Sigmoid colon (tissue), 7 donors: Measurements from ENCODE around the gene NDUFAF3. TPM values are rescaled to one million over a fixed set of nuclear protein-coding genes. Genes with fewer than 3 reads are reported as not detected.
"Not testable (repeated sequence)": the region's sequence is repeated elsewhere in the genome, so short reads cannot be mapped to it uniquely, and the experiment has no call there.

Experiments used
- DNase-seq: peaks from one replicate; pipeline ENCODE4 v3.0.0-alpha.2; 2019
- H3K27ac ChIP-seq, 4 donors: fragments of 200-600 bp; sonication (generic); one replicate each; pipeline ENCODE4 v1.5.1; 2016 to 2019; ENCODE audit warnings: mild to moderate bottlenecking in 1 of 4
- H3K27me3 ChIP-seq, 3 donors: fragments of 200-600 bp; sonication (generic); one replicate each; pipeline ENCODE4 v1.5.1; 2019; ENCODE audit warnings: mild to moderate bottlenecking in 1 of 3
- H3K36me3 ChIP-seq, 4 donors: fragments of 200-600 bp; sonication (generic); one replicate each; pipeline ENCODE4 v1.5.1; 2016 to 2019
- H3K4me1 ChIP-seq, 4 donors: fragments of 200-600 bp; sonication (generic); one replicate each; pipeline ENCODE4 v1.5.1; 2017 to 2019
- H3K4me3 ChIP-seq, 4 donors: fragments of 200-600 bp; sonication (generic); one replicate each; pipeline ENCODE4 v1.5.1; 2017 to 2019; ENCODE audit warnings: mild to moderate bottlenecking in 2 of 4, moderate library complexity in 1 of 4
- H3K9me3 ChIP-seq, 4 donors: fragments of 200-600 bp in 3 of 4; sonication (generic) in 3 of 4; one replicate each; pipeline versions ENCODE4 v1.5.1 to v1.6.1; 2013 to 2019
- EP300 ChIP-seq, 4 donors: sonication (generic); formaldehyde crosslinking; IDR thresholded peaks; one replicate each; pipeline ENCODE4 v1.6.1; 2017; ENCODE audit warnings: antibody characterized with exemption in 4 of 4
- POLR2A ChIP-seq, 2 donors: fragments of 450-650 bp; IDR thresholded peaks; one replicate each; pipeline ENCODE4 v1.6.1; 2016; ENCODE audit warnings: antibody characterized with exemption in 2 of 2, mild to moderate bottlenecking in 2 of 2, moderate library complexity in 2 of 2
- POLR2AphosphoS5 ChIP-seq, 4 donors: sonication (generic); formaldehyde crosslinking; IDR thresholded peaks; one replicate each; pipeline ENCODE4 v1.6.1; 2017; ENCODE audit warnings: antibody characterized with exemption in 4 of 4
- WGBS, 2 donors: extraction: QIAGEN DNeasy Blood & Tissue Kit; methylation state at CpG; one replicate each; pipeline ENCODE4 v1.1.7; 2013; 5-methylcytosine and 5-hydroxymethylcytosine counted together
- intact Hi-C: fragments of 100-400 bp; cut with DNase I; formaldehyde crosslinking; loops from one replicate; pipeline ENCODE4 v1.15.1; 2023
- polyA plus RNA-seq, 3 donors: library from polyadenylated mRNA; stranded (reverse); fragments of 200-250 nt; gene quantifications; one replicate each; pipeline ENCODE4 v1.2.3, GENCODE V29; 2013
- total RNA-seq, 4 donors: library from RNA; depleted of rRNA; stranded (reverse); fragments of >200 nt; gene quantifications; one replicate each; pipeline ENCODE4 v1.1.0, GENCODE V29; 2016
- TF ChIP-seq, protein P1 (sequence below), 4 experiments: fragments of 450-650 bp in 3 of 4; fragments of 200-600 bp in 1 of 4; IDR thresholded peaks; one replicate each; pipeline ENCODE4 v1.5.1; 2016 to 2019; ENCODE audit warnings: antibody characterized with exemption in 4 of 4, mild to moderate bottlenecking in 3 of 4, moderate library complexity in 2 of 4
- donor health status: healthy with polysubstance abuse.
- donor health status: Bipolar disorder and iron deficiency.
- donor health status: healthy.

The NDUFAF3 gene
- total and polyA plus RNA-seq, 7 donors, result 62.8 to 116 (median 83.1) TPM

DNA sequence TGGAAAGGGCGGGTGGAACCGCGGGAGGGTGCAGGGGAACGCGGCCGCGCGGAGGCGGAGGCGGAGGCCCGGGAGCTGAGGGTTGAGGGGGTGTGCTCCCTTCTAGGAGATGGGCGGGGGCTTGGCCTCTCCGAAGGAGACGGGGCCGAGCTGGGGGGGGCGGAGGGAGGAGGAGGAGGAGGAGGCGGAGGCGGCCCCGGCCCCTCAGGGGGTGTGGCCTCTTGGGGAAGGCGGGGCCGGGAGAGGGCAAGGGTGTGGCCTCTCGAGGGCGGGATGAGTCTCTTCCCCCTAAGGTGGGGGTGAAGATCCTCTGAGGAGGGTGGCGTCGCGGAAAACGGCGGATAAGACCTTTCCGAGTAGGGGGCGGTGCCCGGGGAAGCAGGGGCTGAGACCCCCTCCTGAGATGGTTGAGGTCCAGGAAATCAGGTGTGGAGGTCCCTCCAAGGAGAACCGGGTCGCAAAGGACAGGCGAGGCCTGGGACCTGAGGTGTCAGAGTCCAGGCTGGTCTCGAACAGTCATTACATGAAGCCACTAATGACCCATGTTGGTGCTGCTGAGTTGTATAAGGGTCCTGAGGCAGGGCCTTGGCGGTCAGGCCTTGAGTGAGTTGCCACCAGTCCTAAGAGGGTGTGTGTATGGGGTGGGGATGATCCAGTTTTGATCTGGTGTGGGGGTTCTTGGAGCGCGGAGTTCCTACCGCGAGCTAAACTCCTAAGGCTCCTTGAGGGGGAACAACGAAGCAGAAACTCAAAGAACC lies 14.0 kb upstream of the NDUFAF3 start:
- intact Hi-C loops, result loop anchor here (2.0 kb wide), 1 partner anchor 17 kb away; the partner anchor contains the start of gene P4HTM
- WGBS, 2 donors, result 14 to 16% methylated on average over 41 of the region's 41 CpGs
- TF ChIP-seq POLR2A (IDR thresholded peaks at IDR 0.05), result no peak
- TF ChIP-seq EP300 (IDR thresholded peaks at IDR 0.05), result no peak
- peak in 1 of 4 donors; percentile 4 for TF ChIP-seq POLR2AphosphoS5 (IDR thresholded peaks at IDR 0.05)
- TF ChIP-seq, protein P1, sequence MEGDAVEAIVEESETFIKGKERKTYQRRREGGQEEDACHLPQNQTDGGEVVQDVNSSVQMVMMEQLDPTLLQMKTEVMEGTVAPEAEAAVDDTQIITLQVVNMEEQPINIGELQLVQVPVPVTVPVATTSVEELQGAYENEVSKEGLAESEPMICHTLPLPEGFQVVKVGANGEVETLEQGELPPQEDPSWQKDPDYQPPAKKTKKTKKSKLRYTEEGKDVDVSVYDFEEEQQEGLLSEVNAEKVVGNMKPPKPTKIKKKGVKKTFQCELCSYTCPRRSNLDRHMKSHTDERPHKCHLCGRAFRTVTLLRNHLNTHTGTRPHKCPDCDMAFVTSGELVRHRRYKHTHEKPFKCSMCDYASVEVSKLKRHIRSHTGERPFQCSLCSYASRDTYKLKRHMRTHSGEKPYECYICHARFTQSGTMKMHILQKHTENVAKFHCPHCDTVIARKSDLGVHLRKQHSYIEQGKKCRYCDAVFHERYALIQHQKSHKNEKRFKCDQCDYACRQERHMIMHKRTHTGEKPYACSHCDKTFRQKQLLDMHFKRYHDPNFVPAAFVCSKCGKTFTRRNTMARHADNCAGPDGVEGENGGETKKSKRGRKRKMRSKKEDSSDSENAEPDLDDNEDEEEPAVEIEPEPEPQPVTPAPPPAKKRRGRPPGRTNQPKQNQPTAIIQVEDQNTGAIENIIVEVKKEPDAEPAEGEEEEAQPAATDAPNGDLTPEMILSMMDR (IDR thresholded peaks at IDR 0.05), result no peak

DNA sequence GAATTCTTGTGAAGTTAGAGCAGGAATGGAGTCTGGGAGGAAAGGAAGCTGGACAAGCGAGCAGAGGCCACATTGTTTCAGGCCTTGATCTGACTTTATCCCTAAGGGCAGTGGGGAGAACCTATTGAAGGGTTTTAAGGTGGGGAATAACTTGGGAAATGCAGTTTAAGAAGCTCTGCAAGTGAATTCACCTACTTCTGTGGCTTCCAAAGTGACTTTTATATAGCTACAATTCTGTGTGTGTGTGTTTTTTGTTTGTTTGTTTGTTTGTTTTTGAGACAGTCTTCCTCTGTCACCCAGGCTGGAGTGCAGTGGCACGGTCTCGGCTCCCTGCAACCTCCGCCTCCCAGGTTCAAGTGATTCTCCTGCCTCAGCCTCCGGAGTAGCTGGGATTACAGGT lies 13.3 kb upstream of the NDUFAF3 start:
- WGBS, 2 donors, result 91% methylated on average over 5 of the region's 5 CpGs
- intact Hi-C loops, H3K9me3 ChIP-seq, DNase-seq, H3K27me3 ChIP-seq: not testable (repeated sequence)
- peak overlapping the region in 2 of 4 donors; percentile 55 to 70 for H3K4me3 ChIP-seq
- H3K27ac ChIP-seq, result peak overlapping the region; percentile 87 to 99 (median 94)
- peaks cover 0 to 28% (median 6%) of the 10 kb centered on the region in 4 donors for H3K36me3 ChIP-seq
- peaks cover 0 to 45% (median 31%) of the 10 kb centered on the region in 4 donors for H3K4me1 ChIP-seq

More for the DNA sequence above, 14.0 kb upstream of the NDUFAF3 start:
- no peaks in the 10 kb centered on the region for H3K9me3 ChIP-seq
- peaks cover 0 to 41% (median 28%) of the 10 kb centered on the region in 4 donors for H3K4me1 ChIP-seq
- DNase-seq, result peak; percentile 97
- peak overlapping the region; percentile 87 to 99 (median 94) for H3K27ac ChIP-seq
- peak overlapping the region; percentile 55 to 88 (median 64) for H3K4me3 ChIP-seq
- no peaks in the 10 kb centered on the region for H3K27me3 ChIP-seq
- peaks cover 0 to 22% (median 4%) of the 10 kb centered on the region in 4 donors for H3K36me3 ChIP-seq

DNA sequence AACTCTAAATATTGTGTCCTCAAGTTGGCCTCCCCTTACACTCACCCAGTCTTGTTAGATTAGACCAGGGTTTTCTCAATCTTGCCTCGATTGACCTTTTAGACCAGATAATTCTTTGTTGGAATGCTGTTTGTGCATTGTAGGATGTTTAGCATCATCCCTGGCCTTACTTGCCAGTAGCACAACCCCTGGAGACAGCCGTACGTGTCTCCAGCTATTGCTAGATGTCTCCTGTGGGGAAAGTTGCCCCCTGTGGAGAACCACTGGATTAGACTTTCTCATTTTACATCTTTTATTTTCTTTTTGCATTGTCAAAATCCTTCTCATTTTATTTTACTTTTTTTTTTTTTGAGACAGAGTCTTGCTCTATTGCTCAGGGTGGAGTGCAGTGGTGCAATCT lies 12.5 kb upstream of the NDUFAF3 start:
- Histone ChIP-seq H3K27ac (no peak overlapping the region), H3K9me3 (no peaks in the 10 kb centered on the region), H3K4me3 (no peak overlapping the region), H3K36me3 (peaks cover 0 to 34% (median 14%) of the 10 kb centered on the region in 4 donors), H3K27me3 (no peaks in the 10 kb centered on the region), H3K4me1 (peaks cover 0 to 45% (median 31%) of the 10 kb centered on the region in 4 donors)
- no peak for TF ChIP-seq POLR2A (IDR thresholded peaks at IDR 0.05)
- intact Hi-C loops, result no loop called here
- DNase-seq, result no peak
- WGBS, 2 donors, result 82 to 85% methylated on average over 3 of the region's 3 CpGs

DNA sequence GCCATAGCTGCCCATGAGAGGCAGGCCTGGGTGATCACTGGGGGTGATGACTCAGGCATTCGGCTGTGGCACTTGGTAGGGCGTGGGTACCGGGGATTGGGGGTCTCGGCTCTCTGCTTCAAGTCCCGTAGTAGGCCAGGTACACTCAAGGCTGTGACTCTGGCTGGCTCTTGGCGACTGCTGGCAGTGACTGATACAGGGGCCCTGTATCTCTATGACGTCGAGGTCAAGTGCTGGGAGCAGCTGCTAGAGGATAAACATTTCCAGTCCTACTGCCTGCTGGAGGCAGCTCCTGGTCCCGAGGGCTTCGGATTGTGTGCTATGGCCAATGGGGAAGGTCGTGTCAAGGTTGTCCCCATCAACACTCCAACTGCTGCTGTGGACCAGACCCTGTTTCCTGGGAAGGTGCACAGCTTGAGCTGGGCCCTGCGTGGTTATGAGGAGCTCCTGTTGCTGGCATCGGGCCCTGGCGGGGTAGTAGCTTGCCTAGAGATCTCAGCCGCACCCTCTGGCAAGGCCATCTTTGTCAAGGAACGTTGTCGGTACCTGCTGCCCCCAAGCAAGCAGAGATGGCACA lies 9.4 kb upstream of the NDUFAF3 start:
- DNase-seq, result peak; percentile 73
- 77 to 84% methylated on average over 17 of the region's 17 CpGs for WGBS, 2 donors
- H3K27me3 ChIP-seq, result no peaks in the 10 kb centered on the region
- no peak overlapping the region for H3K4me3 ChIP-seq
- intact Hi-C loops, result no loop called here
- no peak for TF ChIP-seq POLR2A (IDR thresholded peaks at IDR 0.05)
- no peak for TF ChIP-seq EP300 (IDR thresholded peaks at IDR 0.05)
- no peak for TF ChIP-seq POLR2AphosphoS5 (IDR thresholded peaks at IDR 0.05)
- TF ChIP-seq, protein P1 (IDR thresholded peaks at IDR 0.05), result no peak
- peak overlapping the region in 2 of 4 donors; percentile 6 to 18 for H3K27ac ChIP-seq
- H3K4me1 ChIP-seq, result peaks cover 0 to 41% (median 32%) of the 10 kb centered on the region in 4 donors
- H3K36me3 ChIP-seq, result peaks cover 0 to 56% (median 34%) of the 10 kb centered on the region in 4 donors
- H3K9me3 ChIP-seq, result no peaks in the 10 kb centered on the region

DNA sequence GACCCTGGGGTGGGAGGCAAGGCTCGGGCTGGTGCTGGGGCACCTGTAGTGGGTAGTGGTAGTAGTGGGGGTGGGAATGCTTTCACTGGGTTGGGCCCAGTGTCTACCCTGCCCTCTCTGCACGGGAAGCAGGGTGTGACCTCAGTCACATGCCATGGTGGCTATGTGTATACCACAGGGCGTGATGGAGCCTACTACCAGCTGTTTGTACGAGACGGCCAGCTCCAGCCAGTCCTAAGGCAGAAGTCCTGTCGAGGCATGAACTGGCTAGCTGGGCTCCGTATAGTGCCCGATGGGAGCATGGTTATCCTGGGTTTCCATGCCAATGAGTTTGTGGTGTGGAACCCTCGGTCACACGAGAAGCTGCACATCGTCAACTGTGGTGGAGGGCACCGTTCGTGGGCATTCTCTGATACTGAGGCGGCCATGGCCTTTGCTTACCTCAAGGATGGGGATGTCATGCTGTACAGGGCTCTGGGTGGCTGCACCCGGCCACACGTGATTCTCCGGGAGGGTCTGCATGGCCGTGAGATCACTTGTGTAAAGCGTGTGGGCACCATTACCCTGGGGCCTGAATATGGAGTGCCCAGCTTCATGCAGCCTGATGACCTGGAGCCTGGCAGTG lies 8.7 kb upstream of the NDUFAF3 start:
- Histone ChIP-seq H3K4me1 (peaks cover 0 to 42% (median 32%) of the 10 kb centered on the region in 4 donors), H3K27ac (peak overlapping the region in 1 of 4 donors; percentile 18), H3K27me3 (no peaks in the 10 kb centered on the region), H3K9me3 (no peaks in the 10 kb centered on the region), H3K4me3 (no peak overlapping the region), H3K36me3 (peaks cover 0 to 56% (median 34%) of the 10 kb centered on the region in 4 donors)
- intact Hi-C loops, result no loop called here
- DNase-seq, result no peak
- 81 to 86% methylated on average over 19 of the region's 19 CpGs for whole genome bisulfite sequencing, 2 donors
- TF ChIP-seq POLR2A (IDR thresholded peaks at IDR 0.05), result no peak
- no peak for TF ChIP-seq POLR2AphosphoS5 (IDR thresholded peaks at IDR 0.05)
- TF ChIP-seq, protein P1 (IDR thresholded peaks at IDR 0.05), result no peak
- no peak for TF ChIP-seq EP300 (IDR thresholded peaks at IDR 0.05)
